HG03108 (cell line): ENCODE data around the gene NHS.

ENCODE experiments used
- ATAC-seq: cut with Tn5 transposase; IDR thresholded peaks from one replicate; pipeline ENCODE4 v1.9.1; 2021; ENCODE audit warnings: moderate library complexity; ENCODE audit not compliant: unreplicated experiment

Gene NHS

DNA sequence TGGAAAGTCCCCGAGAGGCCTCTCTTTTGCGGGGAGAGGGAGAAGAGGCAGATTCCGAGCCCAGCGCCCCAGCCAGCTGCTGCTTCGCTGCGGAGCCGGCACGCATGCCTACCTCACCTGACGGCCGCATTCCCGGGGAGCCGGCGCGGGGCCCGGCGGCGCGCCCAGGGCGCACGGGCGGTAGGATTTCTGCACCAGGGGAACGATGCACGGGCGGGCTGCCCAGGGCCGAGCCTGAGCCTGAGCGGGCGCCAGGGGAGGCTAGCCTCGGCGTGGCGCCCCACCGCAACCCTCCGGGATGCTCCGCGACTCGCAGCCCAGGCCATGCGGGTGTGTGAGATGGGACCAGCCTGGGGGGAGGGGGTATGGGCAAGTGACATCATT lies 281.0 kb downstream of the NHS start:
- no peak for ATAC-seq

DNA sequence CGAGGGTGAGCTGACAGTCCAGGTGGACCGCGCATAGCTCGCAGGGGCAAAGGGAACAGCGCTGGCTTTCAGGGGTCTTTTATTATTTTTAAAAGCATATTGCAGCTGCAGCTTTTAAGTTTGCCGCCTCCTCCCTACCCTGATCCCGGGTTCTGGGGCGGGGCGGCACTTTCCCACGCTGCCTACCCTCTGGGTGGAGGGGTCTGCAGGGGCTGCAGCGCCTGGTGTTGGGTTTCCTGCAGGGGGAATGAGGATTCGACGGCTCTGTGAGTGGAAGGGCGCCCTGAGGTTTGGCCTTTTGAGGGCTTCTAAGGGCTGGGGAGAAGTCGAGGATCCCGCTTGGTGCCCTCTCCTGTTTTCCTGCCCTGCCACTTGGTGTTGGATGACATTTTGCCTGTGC lies 281.6 kb downstream of the NHS start:
- ATAC-seq, result no peak

DNA sequence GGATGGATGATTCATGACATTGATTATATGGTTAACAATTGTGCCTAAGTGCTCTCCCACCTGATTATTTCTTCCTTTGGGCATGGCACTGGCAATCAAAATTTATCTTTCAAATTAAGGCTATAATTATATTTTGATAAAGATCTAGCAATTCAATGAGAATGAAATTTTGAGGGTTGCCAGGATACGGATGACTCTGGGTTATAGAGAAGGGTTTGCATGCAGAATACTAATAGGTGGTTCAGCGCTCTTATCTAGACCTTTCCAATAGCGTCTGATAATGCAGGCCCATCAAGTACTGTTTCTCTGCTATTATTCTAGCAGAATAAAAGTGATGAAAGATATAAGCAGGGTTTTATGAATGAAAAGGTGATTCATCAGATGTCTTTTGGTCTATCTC lies 287.4 kb downstream of the NHS start:
- ATAC-seq, result no peak

DNA sequence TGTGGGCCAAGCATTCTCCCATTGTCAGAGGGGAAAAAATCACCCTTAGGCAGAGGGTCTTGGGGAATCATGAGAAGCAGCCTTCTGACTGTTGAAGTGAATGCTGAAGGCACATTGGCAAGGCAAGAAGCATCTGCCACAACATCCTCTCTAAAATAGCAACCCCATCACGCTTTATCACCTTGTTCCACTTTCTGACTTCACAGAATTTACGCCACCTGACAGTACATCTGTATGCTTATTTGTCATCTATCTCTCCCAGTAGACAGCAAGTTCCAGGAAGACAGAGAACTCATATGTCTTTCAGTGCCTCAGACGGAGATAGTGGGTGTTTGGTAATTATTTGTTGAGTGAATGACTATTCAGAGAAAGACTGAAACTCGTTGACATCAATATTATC lies 293.9 kb downstream of the NHS start:
- no peak for ATAC-seq

DNA sequence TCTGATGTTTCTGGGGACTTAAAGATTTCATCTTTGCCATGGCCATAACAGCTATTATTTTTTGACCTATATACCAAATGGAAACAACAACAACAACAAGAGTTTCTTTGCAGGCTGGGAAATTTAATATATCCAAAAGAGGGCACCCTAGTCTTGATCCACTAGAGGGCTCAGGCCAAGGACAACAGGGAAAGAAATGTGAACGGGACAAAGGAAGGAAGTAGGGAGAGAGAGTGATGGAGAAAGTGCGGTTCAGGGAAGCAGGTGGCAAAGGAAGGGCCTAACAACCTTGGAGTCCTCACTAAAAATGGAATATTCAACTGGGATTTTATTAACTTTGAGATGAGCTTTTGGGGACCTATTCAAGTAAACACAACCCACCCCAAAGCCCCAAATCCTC lies 294.5 kb downstream of the NHS start:
- ATAC-seq, result no peak

DNA sequence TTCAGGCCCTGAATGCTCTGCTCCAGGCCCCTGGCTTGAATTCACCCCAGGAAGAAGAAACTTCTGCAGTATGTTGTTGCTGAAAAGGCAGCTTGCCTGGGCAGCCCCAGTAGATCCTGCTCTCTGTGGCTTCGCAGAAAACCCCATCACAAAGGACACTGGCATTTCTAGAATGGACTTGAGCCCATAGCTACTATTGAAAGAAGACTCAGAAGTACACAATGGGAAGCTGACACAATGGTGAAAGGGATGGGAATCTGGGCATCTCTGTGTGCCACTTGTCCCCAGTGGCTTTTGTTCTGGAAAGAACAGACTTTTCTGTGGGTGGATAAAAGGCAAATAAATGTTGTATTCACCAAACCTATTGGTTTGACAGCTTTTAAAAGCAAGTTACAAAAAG lies 294.9 kb downstream of the NHS start:
- ATAC-seq, result no peak

DNA sequence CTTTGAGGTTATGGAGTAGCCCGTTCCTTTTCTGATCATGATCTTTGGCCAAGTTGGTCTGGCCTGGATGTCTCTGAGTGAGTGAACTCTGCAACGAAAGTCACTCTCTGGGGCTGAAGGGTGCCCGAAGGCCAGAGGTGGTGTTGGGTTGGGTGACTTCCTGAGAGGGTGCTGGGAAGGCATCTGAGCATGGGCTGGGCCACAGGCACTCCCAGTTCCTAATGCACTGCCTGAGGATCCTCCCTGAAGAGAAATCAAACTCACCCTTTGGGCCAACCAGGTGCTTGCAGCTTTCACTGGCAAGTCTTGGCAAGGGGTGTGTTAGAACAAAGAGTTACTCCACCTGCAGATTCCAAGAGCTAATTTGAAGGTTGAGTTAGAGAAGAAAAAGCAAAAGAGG lies 295.9 kb downstream of the NHS start:
- no peak for ATAC-seq

DNA sequence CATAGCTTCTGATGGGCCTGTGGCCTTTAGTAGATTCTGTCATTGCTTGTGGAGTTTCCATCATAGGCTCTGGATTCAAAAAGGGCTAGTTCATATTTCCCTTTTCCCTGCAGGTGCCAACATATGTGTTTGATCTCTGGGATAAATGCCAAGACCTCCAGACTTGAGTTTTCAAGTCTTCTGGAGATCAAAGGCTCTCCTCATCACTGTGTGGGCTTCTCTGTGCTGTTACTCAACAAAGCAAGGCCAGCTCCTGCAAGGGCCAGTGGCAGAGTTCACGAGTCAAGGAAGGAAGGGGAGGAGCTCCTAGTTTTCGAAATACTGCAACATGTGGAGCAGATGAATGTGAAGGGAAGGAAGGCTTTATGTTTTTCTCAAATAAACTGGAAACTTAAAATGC lies 299.6 kb downstream of the NHS start:
- no peak for ATAC-seq

DNA sequence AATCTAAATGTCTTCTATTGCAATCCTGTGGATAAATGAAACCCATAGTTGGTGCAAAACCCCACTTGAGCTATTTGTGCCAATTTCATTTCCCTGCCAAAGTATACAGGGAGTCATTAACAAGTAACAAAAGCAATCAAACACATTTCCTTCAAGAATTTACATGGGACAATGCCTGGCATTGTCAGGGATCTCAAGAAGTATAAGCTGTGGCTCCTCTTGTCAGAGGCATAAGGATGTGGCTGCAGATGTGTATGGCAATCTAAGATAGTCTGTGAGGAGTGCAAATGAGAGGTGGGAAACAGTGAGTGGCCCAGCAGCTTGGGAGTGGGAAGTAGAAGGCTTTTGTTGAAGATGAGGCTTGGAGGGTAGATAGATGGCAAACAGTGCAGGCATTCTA lies 304.3 kb downstream of the NHS start:
- ATAC-seq, result no peak

DNA sequence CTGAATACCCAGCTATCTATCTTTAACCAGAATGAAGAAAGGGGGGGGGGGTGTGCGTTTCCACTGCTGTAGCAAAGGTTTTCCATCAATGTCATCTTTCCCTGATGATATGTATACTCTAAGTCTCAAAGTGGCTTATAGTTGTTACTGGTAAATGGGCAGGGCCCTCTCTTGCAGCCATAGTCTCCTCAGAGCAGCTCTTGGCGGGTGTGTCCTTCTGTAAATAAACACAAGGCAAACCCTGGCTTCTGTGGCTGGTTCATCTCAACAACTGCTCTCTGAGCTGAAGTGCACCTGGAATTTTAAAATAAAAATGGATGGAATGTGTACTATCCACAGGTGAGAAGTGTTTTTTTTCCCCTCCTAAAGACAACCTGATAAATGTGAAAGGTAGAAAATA lies 304.8 kb downstream of the NHS start:
- no peak for ATAC-seq

DNA sequence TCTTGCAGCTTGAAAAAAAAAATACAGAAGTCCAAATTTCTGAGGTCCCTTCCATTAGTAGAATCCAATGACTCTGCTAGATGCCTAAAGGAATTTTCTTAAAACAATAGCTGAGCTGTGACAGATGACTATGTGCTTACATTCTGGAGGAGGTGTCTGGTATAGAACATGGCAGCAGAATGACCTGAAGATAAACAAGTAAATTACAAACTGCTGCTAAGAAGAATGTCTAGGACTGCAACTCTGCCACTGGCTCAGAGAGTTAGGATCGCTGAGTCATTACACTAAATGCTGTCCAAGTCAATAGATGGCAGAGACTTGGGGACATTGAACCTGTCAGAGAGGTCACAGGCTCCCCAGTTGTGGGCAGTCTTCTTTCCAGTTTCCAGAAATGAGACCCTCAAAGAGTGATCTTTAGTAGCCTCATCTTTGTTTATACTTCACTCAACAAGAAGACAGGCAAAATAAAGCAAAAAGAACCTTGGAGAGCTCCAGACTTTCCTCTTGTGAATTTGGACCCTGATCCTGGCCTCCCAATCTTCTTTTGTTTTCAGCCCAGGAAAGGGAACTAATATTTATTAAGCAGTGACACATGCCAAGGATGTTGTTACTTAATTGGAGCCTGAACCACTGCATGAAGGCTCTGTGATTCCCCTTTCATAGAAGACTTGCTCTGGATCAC lies 305.9 kb downstream of the NHS start:
- ATAC-seq, result no peak

DNA sequence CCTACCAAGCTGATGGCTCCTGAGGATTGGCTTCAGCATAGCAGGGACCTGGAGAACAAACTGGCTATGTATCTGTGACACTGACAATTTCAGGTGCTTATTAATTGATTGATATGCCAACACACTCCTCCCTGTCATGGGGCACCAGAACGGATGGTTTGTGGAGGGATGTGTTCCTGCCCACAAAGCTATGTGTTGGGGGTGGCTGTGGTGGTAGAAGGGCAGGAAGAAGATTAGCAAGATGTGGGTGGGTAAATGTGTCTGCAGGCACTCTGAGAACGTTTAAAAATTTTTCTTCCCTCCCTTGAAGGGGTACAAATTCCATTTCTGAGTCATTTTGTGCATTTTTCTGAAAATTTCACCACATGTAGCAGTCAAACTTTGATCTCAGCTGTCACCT lies 307.3 kb downstream of the NHS start:
- ATAC-seq, result no peak

DNA sequence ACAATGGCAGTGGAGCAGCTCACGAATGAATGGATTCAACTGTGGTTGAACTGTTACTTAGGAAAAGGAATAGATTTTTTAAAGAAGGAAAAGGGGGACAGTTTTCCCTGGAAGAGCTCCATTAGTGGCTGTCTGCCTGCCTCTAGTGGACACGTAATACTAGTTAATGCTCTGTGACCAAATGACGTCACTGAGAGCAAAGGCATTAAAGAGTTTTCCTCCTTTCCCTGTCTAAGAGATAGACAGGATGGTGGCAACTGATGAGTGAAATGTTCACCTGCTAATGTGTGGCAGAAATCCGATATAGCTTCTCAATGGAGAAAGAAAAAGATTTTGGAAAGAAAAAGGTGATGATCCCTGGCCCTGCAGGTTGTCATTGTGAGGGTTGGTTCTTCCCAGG lies 310.0 kb downstream of the NHS start:
- no peak for ATAC-seq

DNA sequence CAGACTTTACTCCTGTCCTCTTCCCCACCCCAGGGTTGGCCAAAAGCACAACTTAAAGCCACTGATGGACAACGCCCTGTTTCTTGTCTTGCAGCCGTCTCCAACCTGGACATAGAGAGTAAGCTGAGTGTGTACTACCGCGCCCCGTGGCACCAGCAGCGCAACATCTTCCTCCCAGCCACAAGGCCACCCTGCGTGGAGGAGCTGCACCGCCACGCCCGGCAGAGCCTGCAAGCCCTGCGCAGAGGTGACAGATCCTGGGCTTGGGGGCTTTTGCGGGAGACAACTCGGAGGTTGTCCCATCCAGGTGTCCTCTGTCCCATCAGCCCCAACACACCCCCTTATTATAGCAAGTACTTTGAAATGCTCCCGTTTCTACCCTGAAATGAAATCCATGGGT lies 312.6 kb downstream of the NHS start:
- no peak for ATAC-seq

DNA sequence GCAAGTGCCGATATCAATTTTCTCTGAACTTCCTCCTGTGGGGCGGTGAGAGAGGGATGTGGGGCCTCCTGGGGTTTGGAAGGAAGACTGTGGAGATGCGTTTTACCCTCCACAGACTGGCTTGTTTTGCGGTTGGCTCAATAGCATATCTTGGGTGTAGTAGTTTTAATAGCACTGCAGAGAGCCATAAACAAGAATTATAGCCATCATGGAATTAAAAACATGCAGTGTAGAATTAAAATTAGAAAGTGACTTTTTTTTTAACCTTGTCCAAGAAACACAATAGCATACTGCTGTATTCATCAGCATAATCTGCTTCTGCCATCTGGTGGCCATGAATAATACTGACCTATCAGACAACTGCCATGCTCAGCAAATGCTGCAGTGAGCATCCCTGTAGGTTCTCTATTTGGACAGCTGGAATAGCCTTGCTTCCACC lies 315.0 kb downstream of the NHS start:
- ATAC-seq, result no peak

DNA sequence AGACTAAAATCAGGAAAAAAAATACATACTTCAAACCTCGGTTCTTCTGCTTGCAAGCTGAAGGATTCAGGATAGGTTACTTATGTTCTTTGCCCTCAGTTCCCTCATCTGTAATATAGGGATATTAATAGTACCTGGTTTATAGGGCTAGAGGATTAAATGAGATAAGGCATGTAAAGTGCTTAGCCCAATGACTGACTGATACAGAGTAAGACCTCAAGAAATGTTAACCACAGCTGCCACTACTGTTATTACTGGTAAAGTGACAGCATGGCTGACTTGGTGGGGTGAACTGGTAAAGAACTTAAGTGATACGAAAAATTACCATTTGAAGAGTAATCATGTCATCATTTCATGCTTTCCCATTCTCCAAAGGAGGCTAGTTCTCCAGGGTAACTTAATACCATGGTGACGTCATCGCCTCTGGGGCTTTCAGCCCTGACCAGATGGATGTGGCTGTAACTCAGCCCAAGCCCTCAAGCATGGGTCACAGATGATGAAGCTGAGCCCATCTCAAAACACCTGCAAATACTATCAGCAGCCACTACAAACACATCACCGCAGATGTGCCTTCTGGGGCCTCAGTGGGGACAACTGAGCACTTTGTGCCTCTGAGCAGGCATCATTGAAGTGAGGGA lies 317.8 kb downstream of the NHS start:
- no peak for ATAC-seq

DNA sequence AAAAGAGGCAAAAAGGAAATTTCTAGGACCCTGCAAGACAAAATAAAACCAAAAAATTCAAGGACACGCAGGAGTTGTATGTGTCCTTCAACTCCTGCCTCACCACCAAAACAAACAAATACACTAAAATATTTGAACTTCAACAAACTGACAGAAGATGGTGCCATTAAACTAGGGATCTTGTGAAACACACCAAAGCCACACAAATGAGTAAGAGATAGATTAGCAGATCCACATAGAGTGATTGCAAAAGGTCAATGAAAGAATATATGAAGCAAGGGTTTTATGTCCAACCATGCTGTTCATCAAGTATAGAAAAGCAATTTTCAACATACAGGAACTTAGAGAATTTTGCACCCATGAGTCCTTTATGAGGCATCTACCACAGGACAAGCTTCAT lies 322.2 kb downstream of the NHS start:
- ATAC-seq, result no peak

DNA sequence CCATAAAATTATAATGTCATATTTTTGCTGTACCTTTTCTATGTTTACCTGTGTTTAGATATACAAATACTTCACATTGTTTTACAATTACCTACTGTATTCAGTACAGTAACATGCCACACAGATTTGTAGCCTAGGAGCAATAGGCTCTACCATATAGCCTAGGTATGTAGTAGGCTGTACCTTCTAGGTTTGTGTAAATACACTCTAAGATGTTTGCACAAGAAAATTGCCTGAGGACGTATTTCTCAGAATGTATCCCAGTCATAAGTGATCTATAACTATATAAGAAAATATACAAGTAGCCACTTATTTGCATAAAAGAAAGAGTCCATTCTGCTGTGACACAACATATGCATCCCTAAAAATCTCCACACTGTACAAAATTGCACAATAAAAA lies 326.0 kb downstream of the NHS start:
- ATAC-seq, result no peak

DNA sequence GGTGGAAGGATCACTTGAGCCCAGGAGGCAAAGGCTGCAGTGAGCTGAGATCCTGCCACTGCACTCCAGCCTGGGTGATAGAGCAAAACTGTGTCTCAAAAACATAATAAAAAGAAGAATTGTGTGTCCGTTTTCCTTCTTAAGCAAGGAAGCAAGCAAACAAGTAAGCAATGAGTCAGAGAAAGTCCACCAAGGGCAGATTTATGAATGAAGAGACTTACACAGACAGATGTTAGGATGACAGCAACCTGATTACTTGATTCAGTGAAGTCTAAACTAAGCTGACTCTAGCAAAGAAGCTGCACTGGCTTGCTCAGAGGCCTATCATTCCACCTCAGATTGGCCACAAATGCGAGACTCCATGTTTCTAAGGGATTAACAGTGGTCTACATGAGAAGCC lies 328.2 kb downstream of the NHS start:
- no peak for ATAC-seq

DNA sequence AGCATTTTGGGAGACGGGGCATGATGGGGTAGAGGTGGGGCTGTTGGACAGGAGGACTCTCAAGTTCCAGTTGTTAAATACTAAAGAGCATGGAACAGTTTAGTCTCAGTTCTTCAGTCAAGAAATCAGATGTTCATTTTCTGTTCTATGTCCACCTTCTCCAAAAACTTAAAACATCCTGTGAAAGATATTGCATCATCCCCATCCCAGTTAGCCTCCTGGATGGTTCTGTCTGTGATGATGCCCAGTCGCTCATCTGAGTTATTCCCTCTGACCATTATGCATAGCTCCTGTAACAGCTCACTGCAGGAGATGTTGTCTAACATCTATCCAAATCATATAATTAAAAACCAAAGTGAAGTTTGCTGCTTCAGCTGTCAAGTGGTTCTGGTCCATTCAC lies 330.2 kb downstream of the NHS start:
- no peak for ATAC-seq

DNA sequence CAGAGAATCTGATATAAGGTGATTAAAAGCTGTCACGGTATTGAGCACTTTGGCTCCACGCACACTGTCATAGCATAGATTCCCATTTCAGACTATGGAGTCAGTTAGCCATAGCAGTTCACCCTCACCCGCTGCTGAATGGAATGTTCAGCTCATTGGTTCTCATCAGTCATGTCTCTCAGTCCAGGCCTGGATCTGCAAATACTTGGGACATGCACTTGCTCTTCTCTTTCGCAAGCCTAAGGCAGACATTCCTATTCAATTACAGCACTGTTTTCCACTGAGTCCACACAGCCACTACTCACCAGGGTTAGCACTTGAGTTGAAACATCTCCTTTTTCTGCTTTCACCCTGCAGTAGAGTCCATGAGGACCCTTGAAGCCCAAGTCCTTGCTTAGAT lies 331.7 kb downstream of the NHS start:
- no peak for ATAC-seq

DNA sequence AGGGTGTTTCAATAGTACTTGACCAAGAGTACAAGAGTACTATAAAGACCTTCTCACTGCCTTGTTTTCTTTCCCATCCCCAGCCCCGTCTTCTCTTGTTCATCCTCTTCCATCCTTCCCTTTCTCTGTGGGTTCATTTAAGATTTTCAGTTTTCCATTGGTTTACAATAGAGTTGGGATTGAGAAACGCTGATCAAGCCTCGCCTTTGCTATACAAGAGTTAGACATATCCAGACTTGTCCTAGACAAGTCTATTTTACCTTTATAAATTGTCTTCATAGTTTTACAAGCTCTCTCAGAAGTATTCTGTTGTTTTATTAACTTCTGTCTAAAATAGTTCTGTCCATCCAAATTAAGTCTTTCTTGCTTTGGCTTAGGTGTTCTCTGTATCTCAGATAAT lies 332.7 kb downstream of the NHS start:
- no peak for ATAC-seq

DNA sequence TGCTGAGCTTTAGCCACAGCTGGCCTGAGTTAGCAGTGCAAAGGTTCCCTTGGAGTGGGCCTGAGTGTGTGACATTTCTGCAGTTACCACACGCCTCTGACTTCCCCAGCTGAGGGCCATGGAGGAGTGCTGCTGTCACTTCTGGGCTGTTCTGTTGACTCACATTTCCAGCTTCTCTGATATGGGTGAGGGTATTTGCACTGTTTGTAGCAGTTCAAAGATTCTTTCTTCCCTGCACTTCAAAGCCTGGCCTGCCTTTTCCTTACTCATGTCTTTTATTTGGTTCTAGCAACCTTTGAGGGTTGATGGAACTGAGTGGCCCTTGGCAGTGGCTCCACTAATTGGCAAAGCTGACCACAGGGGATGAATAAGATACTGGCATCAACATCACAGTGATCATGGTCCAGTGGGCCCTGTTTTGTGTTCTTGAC lies 335.9 kb downstream of the NHS start:
- no peak for ATAC-seq
